ENCODE measurements around the gene KIAA1143.

KIAA1143 gene

DNA sequence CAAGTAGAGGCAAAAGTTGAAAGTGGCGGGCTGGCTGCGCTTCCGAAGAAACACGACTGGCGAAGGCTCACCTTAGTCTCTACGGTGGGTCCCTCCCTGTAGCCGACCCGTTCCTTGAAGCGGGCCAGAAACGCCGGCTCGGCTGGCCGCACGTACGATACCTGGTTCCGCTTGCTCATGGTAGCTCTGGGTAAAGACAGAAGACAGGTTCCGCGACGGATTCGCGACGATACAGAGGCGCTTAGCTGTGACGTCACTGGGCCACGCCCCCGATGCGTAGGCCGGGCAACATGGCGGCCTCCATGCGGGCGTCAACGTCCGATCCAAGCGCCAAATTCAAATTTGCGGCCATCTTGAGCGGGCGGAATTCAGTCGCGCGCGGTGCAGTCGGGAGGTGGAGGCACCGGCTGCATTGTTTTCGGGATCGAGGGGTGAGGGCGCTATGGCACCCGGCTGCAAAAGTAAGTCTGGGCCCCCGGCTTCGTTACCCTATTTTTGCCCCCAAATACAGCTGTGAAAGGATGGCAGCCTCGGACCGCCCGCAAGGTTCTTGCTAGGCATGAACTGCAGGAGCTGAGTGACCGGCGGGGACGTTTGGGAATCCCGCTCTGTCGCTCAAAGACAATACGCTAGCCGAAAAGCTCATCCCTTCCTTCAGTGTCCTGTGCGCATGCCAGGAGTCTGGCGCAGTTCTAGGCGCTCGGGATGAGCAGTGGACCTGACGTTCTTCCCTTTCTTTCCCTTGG is at the start of gene KIAA1143, which contains the start of gene KIF15:
Gene KIAA1143, minus strand, starts transcription at position 196 of the 746 bp plus-strand sequence. Its CDS starts 17 bp downstream, at position 179.
Gene KIF15, plus strand, starts transcription at position 371 of the 746 bp plus-strand sequence. Its CDS starts 72 bp downstream, at position 443.
- peak; percentile 71 for DNase-seq

DNA sequence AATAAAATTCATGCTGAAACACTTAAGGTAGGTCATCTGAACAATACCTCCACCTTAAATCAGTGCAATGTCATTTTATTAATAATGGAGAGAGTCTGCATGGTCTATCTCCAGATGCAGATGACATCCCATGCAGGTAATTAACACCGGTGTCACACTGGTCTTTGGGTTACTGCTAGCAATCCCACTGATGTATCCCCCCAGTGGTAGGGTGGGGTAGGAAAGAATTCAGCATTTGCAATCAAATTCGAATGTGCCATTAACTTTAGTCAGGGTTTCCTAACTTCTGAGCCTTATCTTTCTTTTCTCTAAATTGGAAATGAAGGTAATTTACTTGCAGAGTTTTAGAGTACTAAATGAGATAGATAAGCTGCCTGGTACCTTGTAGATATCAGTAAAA is 44.5 kb upstream of the KIAA1143 start:
- no peak for DNase-seq

DNA sequence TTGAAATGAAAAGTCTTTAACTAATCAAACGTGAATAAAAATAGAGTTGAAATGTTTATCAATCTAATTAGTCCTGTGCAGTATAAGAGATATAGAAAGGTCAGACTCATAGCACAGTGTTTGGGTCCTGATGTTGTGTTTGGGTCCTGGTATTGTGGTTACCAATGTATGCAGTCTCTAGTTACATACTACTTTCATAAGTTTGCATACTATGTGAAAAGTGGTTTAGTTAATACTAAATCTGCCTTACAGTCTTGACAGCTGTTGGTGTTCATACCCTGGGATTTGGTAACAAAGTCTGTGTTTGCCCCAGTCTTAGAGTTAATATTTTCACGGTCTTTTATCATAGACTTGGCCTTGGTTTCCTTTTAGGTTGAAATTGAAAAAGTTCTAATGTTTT is 41.9 kb upstream of the KIAA1143 start:
- DNase-seq: no peak

DNA sequence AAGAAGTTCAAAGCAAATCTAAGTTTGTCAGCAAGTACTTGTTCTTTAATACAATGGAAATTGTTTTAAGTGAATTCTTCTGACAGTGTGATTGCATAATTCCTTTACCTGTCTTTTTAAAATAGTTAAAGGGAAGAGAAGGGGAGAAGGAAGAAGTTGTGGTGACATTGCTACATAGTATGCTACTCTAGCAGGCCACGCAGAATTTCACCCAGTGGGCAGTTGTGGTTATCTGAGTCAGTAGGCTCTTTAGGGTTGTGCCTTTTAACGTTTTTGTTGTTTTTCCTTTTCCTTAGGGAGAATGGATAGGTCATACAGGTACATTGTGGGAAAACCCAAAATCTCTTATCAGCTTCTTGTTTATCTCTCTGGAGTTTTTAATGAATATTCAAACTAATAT is 40.6 kb upstream of the KIAA1143 start:
- no peak for DNase-seq

DNA sequence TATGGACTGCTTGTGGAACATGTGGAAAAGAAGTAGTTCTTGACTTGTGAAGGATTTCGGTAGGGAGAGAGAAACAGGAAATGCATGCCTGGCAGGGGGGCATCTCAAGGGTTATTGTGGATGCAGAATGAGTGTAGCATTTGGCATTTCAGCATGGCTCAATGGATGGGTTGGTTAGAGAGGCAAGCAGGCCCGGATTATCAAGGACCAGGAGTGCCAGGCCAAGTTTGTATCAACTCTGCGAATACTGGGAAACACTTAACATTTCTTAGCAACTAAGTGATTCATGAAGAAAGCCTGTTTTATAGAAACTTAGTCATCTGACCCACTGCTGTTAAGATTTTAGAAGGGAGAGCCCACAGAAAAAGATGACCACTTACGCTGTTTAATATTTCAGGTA is 33.8 kb upstream of the KIAA1143 start:
- DNase-seq: no peak

DNA sequence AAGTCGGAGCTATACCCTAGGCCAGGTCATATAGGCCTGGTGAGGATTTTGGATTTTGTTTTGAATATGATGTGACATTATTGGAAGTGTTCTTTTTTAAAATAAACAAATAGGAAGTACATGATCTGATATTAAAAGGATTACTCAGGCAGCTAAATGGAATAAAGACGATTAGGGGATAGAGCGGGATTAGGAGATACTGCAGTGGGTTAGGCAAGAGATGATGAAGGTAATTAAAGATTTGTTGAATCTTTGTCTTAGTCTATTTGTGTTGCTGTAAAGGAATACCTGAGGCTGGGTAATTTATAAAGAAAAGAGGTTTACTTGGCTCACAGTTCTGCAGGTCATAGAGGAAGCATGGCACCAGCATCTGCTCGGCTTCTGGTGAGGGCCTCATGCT is 21.5 kb upstream of the KIAA1143 start:
- DNase-seq: no peak

DNA sequence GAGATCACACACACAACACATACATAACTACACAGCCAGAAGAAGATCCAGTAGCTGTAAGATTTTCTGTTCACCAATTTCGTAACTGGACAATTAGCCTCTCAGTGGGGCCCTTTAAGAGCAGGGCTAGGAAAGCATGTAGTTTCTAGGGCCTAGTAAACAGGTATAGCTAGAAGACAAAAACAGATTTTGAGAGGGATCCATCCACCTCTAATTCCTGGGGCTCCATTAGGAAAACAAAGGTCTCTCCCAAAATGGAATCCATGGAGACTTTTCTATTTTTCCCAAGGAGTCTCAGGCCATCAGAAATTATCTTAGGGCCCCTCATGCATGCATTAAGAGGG is 10.7 kb upstream of the KIAA1143 start:
- no peak for DNase-seq

DNA sequence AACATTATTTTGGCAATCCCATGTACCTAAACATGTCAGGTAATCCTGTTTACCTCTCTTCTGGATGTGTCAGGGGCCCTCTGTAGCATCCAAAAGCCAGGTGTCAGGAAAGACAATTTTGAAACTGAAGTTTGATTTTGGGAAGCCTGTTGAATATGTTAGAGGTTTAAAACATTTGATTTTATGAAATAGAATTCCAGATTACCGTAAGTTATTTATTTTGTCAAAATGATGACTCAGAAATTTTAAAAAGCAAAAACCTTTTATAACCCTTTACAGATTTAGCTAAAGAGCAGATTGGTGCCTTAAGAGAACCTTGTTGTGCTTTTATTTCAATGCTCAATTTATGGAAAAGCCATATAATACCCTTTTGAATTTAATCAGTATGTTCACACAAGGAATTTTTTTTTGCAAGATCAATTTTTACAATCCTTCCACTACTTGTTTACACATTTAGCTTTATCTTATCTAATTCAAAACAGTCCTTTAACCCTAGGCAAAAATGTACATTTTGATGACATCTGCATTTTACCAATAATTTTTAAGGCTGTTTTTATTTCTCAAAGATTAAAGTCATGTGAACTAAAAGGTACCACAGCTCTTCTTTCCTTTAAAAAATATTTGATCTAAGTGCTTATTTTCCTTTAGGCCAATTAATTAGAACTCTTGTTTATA is 10.1 kb upstream of the KIAA1143 start:
- DNase-seq: no peak

DNA sequence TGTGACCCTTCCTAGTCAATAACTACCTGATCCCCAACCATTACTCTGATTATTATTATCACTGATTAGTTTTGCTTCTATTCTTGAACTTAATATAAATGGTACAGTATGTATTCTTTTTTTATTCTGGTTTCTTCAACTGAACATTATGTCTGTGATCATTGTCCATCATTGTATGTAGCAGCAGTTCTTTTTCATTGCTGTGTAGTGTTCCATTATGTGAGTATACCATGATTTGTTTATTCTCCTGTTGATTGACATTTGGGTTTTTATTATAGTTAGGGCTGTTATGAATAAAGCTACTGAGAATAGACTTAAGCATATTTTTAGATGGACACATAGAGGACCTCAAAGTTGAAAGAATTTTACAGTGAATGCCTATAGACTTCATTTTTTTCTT is 2.8 kb upstream of the KIAA1143 start:
- DNase-seq: no peak

DNA sequence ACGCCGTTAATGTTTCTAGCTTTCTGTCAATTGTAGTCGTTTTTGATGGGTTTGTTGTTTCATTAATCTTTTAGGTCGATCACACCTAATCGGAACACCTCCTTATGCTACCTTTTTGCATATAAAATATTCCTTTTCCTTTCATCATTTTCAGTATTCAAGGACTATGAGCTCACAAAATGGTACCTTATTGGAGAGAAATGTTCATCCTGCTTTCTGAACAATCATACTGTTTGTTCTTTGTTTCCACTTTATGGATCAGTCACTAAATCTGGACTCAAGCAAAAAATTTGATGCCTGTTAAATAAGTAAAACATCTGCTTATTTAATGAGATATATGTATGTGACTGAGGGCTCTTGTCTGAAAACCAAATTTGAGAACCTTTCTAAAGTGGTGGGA is 1.3 kb upstream of the KIAA1143 start:
- DNase-seq: no peak

DNA sequence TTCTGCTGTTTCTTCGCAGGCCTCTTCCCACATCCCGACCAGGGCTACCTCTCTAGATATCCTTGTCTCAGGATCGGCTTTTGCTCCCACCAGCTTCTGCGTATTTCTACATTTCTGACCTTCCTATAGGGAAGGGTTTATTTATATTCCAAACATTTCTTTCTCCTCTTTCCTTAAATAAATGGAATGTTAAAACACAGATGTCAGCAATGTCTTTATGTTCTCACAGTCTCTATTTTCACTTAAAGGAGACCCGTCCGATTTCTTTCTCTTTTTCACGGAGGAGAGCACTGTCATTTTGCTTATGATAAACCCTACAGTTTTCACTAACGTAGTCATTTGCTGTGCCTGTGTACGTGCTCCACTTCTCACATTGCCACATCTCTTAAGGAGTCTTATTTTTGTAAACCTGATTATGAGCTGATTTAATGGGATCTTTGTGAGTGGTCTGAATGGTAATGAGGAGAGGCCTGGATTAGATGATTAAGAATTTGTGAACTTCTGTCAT is 805 bp upstream of the KIAA1143 start:
- DNase-seq: no peak

DNA sequence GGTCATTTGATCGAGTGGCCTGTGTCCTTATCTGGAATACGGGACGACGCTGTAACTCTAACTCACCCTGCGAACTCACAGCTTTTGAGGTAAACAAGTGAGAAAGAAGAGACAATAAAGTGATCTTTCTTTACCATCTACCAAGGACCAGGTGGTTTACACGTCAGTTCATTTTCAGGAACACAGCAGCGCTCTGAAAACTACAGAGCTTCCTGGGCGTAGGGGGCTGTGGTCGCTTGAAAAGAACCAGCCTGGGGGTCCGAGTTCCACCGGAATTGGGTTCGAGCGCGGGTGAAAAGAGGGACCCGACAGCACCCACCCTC is 357 bp downstream of the KIAA1143 start:
- DNase-seq: no peak

DNA sequence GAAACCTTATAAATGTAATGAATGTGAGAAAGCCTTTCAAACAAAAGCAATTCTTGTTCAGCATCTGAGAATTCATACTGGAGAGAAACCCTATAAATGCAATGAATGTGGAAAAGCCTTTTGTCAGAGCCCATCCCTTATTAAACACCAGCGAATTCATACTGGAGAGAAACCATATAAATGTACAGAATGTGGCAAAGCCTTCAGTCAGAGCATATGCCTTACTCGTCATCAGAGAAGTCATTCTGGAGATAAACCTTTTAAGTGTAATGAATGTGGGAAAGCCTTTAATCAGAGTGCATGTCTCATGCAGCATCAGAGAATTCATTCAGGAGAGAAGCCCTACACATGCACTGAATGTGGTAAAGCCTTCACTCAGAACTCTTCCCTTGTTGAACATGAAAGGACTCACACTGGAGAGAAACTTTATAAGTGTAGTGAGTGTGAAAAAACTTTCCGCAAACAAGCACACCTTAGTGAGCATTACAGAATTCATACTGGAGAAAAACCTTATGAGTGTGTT is 26.7 kb downstream of the KIAA1143 start:
- no peak for DNase-seq

DNA sequence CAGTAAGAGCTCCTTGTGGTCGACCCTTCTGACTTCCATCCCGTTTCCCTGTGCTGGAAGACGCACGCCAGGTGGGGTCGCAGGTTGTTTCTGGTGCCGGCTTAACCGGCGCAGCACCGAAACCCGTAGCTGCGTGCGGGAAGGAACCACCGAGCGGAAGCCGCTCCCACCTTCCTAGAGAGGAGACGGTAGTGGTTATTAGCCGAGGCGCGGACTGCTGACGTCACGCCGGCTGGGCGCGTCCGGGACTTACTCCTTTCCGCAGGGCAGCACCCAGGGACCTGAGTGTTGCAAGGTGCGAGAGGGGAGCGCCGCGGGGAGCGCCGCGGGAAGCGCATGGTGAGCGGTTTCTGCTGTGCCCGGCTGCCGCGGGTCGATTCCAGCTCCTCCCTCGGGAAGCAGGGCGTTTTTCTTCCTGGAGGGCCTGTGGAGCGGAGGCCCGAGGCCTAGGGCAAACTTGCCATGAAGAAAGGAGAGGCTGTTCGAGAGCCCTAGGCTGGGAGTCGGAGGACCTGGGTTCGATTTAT is 32.0 kb downstream of the KIAA1143 start, which contains the start of gene ZNF501:
Gene ZNF501, plus strand, starts transcription at position 252 of the 527 bp plus-strand sequence. CDS start 4,787 bp downstream, outside the sequence.
- peak; percentile 56 for DNase-seq

DNA sequence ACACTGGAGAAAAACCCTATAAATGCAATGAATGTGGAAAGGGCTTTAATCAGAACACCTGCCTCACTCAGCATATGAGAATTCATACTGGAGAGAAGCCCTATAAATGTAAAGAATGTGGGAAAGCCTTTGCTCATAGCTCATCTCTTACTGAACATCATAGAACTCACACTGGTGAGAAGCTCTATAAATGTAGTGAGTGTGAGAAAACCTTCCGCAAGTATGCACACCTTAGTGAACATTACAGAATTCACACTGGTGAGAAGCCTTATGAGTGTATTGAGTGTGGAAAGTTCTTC is 39.4 kb downstream of the KIAA1143 start:
- DNase-seq: no peak

DNA sequence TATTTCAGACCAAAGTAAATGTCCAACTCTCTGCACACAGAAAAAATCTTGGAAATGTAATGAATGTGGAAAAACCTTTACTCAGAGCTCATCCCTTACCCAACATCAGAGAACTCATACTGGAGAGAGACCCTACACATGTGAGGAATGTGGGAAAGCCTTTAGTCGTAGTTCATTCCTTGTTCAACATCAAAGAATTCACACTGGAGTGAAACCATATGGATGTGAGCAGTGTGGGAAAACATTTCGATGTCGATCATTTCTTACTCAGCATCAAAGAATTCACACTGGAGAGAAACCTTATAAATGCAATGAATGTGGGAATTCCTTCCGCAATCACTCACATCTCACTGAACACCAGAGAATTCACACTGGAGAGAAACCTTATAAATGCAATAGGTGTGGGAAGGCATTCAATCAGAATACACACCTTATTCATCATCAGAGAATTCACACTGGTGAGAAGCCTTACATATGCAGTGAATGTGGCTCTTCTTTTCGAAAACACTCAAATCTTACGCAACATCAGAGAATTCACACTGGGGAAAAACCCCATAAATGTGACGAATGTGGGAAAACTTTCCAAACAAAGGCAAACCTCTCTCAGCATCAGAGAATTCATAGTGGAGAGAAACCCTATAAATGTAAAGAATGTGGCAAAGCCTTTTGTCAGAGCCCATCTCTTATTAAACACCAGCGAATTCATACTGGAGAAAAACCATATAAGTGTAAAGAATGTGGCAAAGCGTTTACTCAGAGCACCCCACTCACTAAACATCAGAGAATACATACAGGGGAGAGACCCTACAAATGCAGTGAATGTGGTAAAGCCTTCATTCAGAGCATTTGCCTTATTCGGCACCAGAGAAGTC is 40.0 kb downstream of the KIAA1143 start:
- no peak for DNase-seq

DNA sequence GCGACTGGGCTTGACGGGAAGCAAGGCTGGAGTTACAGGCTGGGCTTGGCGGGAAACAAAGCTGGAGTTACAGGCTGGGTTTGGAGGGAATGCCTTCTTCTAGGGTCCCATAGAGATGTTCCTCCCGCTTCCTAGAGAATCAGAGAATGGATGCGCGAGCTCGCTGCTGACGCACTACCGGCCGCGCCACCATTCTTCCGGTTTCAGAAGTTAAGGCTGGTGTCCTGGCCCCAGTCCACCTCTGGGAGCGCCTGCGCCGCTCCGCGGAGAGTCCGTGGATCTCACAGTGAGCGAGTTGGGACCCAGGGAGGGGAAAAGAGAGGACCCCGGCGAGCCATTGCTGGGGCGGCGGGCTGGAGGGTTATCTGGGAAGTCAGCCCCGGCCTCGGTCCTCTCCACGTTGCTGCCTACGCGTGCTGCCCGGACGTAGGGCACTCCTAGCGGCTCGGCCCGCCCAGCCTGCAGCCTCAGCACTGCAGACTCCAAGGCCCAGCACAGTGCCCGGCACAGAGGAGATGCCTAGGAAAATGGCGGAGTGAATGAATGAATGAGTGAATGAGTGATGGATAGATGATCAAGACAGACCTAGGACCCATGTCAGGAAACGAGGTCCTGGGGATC is 48.9 kb downstream of the KIAA1143 start, which contains the start of gene ZNF502:
Gene ZNF502, plus strand, starts transcription at position 206 of the 621 bp plus-strand sequence. CDS start 7,602 bp downstream, outside the sequence.
- DNase-seq: peak; percentile 1

Data from NCI-H524 treated with DMSO at 0.1 percent for 48 hours (cell line).